HG03457 (cell line): ENCODE measurements around the gene STAG1.
"Not testable (repeated sequence)": the region's sequence is repeated elsewhere in the genome, so short reads cannot be mapped to it uniquely, and the experiment has no call there.

Experiments used
- ATAC-seq: cut with Tn5 transposase; IDR thresholded peaks from one replicate; pipeline ENCODE4 v1.9.1; 2021; ENCODE audit warnings: moderate number of reproducible peaks; ENCODE audit not compliant: unreplicated experiment

The STAG1 gene

DNA sequence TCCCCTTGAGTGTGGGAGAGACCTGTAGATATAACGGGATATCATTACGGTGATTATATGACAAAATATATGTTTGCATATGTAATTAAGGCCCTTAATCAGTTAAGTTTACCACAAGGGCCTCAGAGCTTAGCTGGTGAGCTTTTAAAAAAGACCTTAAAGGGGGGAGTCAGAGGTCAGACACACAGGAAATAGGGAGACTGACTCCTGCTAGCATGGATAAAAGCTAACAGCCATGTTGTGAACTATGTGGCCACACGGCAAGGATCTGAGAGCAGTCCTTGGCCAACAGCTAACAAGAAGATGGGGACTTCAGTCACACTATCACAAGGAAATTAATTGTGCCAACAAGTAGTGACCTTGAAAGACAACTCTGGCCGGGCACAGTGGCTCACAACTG, 3.1 kb downstream of the STAG1 start:
- ATAC-seq: no peak

DNA sequence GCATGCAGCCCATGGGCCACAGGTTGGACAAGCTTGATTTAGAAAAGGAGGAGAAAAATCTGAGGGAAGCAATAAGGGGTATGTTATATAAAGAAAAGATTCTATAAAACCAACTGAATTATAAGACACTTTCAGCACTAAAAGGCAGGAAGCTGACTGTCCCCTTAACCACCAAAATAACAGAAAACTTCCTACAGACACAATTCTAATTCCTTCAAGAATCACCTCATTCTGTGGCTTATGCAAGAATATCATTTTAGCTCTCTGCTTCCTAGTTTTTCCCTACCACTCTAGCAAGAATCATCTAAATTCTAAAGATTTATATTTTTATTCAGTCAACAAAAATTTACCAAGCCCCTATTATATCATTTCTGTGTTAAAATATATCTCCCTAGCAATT, 6.3 kb downstream of the STAG1 start:
- ATAC-seq: no peak

DNA sequence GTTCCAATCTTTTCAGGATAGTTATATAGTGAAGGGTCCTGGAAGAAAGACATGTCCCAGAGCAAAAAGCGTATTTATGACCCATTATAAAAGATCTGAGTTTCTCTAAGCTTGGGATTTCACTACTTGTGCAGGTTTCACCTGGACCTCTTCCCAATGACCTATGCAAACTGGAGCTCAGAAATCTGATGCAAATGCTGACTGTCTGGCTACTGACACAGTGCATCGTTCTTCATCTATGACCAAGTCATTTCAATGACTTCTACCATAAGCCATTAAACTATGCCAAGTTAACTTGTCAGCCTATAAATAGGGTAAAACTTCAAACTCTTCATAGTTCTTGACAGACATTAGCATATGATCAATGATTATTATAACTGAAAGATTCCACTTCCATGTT, 11.1 kb downstream of the STAG1 start:
- ATAC-seq: no peak

DNA sequence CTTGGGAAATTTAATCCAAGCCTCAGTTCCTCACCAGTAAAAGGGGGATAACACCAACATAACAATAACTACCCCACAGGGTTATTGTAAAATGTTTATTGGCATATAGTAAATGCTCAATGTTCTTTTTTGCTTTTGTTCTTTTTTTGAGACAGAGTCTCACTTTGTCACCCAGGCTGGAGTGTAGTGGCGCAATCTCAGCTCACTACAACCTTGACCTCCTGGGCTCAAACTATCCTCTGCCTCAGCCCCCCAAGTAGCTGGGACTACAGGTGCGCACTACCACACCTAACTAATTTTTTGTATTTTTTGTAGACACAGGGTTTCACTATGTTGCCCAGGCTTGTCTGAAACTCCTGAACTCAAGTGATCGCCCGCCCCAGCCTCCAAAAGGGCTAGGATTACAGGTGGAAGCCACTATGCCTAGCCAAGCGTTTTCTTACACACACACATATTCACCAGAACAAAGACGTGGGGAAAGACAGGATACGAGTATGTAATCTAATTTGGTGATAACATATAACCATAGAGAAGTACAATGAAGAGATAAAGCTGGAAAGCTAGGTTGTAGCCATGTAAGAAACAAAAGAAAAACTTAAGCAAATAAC, 11.7 kb downstream of the STAG1 start:
- ATAC-seq: no peak

DNA sequence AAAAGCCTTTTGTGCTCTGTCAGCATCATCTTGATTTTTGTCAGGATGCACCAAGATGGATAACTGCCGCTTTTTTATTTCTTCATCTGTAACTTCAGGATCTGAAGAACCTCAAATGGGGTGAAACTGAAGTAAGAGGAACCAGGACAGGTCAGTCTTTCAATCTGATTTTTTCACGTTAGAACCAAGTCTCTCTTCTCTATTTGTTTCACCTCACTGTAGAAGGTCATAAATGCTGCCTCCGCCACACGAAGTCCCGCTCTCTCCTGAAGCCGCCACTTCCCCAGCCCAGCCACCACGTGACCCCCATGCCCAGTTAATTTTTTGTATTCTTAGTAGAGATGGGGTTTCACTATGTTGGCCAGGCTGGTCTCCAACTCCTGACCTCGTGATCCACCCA, 15.2 kb downstream of the STAG1 start:
- ATAC-seq: not testable (repeated sequence)

DNA sequence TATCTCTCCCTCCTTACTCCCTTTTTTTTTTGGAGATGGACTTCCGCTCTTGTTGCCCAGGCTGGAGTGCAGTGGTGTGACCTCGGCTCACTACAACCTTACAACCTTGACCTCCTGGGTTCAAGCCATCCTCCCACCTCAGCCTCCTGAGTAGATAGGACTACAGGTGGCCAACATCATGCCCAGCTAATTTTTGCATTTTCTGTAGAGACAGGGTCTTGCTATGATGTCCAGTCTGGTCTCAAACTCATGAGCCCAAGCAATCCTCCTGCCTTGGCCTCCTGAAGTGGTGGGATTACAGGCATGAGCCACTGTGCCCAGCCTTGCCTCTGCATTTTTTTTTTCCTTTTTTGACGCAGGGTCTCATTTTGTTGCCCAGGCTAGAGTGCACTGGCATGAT, 17.1 kb downstream of the STAG1 start:
- no peak for ATAC-seq

- ATAC-seq: no peak
Observed at GRCh38 chr3:136734382-136735070, 17.7 kb downstream of the STAG1 start.

GRCh38 chr3:136733317-136733833, 18.8 kb downstream of the STAG1 start:
- no peak for ATAC-seq

- no peak for ATAC-seq
Observed at GRCh38 chr3:136731274-136731884, 20.8 kb downstream of the STAG1 start.

DNA sequence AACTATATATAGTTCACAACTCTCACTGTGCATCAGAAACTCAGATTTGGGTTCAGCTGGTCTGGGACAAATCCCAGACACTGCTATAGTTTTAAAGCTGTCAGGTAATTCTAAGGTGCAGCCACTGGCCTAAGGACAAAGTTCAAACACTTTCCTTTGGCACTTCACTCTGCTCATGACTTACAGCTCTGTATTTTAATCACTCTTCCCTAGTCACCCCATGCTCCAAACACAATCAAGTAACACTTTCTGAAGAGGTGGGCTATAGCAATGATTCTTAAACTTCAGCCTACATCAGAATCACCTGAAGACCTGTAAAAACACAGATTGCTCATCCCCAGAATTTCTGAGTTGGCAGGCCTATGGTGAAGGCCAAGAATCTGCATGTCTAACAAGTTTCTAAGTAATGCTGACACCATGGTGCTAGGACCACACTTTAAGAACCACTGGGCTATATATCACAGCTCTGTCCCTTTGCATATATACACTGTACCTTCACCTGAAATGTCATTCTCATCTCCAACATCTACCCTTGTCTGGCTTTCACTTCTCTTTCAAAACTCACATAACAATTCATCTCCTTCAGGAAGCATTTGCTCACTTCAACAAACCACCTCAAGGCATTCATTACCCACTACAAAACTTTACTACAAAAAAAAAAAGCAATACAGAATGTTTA, 21.4 kb downstream of the STAG1 start:
- ATAC-seq: no peak

GRCh38 chr3:136728918-136729317, 23.3 kb downstream of the STAG1 start:
- no peak for ATAC-seq

DNA sequence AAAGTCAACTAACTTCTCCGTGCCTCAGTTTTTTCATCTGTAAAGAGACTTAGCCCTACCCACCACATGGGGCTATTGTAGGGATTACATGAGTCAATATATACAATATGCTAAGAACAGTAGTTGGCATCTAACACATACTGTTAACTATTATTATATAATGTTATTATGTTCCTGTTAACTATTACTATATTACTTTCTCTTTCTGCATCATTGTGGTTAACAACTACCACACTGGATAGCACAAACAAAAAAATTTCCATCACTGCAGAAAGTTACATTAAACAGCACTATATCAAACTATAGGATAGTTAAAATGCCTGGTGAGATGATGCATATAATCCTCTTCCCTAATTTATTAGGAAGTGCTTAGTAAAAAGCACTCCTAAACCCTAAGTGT, 23.7 kb downstream of the STAG1 start:
- ATAC-seq: peak; percentile 55

- ATAC-seq: no peak
Observed at GRCh38 chr3:136725468-136725867, 26.7 kb downstream of the STAG1 start.

DNA sequence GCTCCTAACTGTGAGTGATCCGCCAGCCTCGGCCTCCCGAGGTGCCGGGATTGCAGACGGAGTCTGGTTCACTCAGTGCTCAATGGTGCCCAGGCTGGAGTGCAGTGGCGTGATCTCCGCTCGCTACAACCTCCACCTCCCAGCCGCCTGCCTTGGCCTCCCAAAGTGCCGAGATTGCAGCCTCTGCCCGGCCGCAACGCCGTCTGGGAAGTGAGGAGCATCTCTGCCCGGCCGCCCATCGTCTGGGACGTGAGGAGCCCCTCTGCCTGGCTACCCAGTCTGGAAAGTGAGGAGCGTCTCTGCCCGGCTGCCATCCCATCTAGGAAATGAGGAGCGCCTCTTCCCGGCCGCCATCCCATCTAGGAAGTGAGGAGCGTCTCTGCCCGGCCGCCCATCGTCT, 29.3 kb downstream of the STAG1 start:
- ATAC-seq: not testable (repeated sequence)

DNA sequence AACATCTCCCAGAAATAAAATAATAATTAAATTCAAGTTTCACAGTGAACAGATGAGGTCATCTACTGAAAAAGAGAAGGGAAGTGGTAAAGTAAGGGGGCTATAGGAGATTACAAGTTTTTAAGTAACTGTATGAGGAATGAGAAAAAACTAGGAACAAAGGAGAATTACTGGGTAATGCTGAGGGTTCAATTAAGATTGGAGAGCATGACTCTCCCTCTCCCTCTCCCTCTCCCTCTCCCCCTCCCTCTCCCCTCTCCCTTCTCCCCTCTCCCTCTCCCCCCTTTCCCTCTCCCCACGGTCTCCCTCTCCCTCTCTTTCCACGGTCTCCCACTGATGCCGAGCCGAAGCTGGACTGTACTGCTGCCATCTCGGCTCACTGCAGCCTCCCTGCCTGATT, 29.8 kb downstream of the STAG1 start:
- not testable (repeated sequence) for ATAC-seq

- ATAC-seq: no peak
Observed at GRCh38 chr3:136720091-136720490, 32.1 kb downstream of the STAG1 start.

- ATAC-seq: no peak
Observed at GRCh38 chr3:136716629-136717028, 35.5 kb downstream of the STAG1 start.

GRCh38 chr3:136714020-136714419, 38.2 kb downstream of the STAG1 start:
- ATAC-seq: no peak

DNA sequence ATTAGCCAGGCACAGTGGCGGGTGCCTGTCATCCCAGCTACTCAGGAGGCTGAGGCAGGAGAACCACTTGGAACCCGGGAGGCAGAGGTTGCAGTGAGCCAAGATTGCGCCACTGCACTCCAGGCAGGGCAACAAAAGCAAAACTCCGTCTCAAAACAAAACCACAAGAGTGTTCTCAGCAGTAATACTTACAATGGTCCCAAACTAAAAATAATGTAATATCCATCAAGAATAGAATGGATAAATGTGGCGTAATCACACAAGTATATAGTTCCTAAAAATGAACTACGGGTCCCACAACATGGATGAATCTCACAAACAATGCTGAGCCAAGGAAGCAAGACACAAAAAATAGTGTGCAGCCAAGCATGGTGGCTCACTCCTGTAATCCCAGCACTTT, 39.2 kb downstream of the STAG1 start:
- ATAC-seq: no peak

DNA sequence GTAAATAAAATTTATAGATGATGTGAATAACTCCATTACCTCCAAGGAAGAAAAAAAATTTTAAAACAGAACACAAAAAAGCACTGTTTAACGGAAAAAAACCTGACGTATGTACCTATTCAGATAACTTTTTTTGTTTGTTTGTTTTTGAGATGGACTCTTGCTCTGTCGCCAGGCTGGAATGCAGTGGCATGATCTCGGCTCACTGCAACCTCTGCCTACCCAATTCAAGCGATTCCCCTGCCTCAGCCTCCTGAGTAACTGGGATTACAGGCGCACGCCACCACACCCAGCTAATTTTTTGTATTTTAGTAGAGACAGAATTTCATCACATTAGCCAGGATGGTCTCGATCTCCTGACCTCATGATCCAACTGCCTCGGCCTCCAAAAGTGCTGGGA, 40.3 kb downstream of the STAG1 start:
- ATAC-seq: not testable (repeated sequence)

DNA sequence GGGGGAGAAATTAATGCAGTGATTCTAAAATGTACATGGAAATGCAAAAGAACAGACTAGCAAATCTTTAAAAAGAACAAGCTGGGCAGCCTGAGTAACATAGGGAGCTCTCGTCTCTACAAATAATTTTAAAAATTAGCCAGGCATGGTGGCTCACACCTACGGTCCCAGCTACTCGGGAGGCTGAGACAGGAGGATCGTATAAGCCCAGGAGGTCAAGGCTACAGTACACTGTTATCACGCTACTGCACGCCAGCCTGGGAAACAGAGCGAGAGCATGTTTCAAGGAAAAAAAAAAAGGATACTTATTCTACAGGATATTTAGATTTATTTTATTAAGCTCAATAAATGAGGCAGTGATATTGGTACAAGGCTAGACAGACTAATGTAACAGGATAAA, 40.9 kb downstream of the STAG1 start:
- ATAC-seq: no peak

GRCh38 chr3:136709775-136710174, 42.4 kb downstream of the STAG1 start:
- ATAC-seq: not testable (repeated sequence)
